ENCODE data around the gene ENDOV. TPM values are rescaled to one million over a fixed set of nuclear protein-coding genes. Genes with fewer than 3 reads are reported as not detected.

The ENDOV gene
- total RNA-seq, 1 experiment from 2014 or later = 14.1 TPM

DNA sequence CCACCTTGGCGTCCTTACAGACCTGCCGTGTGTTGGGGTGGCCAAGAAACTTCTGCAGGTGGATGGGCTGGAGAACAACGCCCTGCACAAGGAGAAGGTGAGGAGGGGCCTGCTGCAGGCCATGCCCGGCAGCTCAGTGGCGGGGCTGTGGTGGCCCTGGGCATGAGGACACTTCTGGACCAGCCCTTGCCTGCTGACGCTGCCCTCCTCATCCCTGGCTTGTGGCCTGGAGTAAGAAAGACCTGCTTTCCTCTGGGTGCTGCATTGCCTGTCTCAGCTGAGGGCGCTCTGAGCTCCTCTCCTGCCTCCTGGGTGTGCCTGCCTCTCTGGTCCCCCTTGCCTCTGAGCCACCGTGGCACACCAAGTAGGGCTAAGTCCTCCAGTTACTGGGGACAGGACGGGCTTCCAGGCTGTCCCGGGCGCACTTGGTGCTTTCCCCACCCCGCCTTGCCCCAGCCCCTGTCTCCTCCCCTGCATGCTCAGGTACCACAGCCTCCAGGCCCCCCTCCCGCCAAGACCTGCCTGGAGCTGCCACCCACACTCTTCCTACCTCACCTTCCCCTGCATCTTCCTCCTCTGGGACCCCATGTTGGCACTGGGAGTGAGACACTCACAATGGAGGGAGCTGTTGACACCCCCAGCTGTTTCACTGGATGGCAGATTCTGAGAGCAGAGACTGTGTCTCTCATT is 8.7 kb downstream of the ENDOV start:
- Histone ChIP-seq H3K27ac (ENCODE audit: low read depth, low read length, poor library complexity, severe bottlenecking) (no peak overlapping the region), H3K9me3 (ENCODE audit: low read depth, low read length, poor library complexity, severe bottlenecking) (no peaks in the 10 kb centered on the region), H3K36me3 (ENCODE audit: insufficient read depth, low read length, poor library complexity, severe bottlenecking) (no peaks in the 10 kb centered on the region), H3K4me1 (ENCODE audit: insufficient read depth, low read length, poor library complexity, severe bottlenecking) (no peaks in the 10 kb centered on the region), H3K27me3 (replicated peaks; ENCODE audit: insufficient read depth, low read depth, low read length, poor library complexity) (no peaks in the 10 kb centered on the region), H3K4me3 (ENCODE audit: low read depth, low read length, poor library complexity, severe bottlenecking) (no peak overlapping the region)
- intact Hi-C loops (cut with micrococcal nuclease; ENCODE audit: unreplicated experiment) = no loop called here
- POLR2A ChIA-PET (ENCODE audit: low non-redundant PET) = no interaction called here
- DNase-seq (ENCODE audit: low spot score) = no peak
- CTCF ChIA-PET = interaction anchor here (1.3 kb wide), 1 partner anchor 228 kb away, joined by 3 read pairs; no protein-coding TSS in a partner anchor
- no TSS peak for BruUV-seq (replicated peaks)
- TF ChIP-seq, protein P1, sequence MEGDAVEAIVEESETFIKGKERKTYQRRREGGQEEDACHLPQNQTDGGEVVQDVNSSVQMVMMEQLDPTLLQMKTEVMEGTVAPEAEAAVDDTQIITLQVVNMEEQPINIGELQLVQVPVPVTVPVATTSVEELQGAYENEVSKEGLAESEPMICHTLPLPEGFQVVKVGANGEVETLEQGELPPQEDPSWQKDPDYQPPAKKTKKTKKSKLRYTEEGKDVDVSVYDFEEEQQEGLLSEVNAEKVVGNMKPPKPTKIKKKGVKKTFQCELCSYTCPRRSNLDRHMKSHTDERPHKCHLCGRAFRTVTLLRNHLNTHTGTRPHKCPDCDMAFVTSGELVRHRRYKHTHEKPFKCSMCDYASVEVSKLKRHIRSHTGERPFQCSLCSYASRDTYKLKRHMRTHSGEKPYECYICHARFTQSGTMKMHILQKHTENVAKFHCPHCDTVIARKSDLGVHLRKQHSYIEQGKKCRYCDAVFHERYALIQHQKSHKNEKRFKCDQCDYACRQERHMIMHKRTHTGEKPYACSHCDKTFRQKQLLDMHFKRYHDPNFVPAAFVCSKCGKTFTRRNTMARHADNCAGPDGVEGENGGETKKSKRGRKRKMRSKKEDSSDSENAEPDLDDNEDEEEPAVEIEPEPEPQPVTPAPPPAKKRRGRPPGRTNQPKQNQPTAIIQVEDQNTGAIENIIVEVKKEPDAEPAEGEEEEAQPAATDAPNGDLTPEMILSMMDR (conservative IDR thresholded peaks at IDR 0.05; ENCODE audit: low read depth, low read length) = no peak
- TF ChIP-seq EZH2 (IDR thresholded peaks at IDR 0.05; ENCODE audit: borderline replicate concordance, low read depth, low read length, poor library complexity, severe bottlenecking) = no peak

DNA sequence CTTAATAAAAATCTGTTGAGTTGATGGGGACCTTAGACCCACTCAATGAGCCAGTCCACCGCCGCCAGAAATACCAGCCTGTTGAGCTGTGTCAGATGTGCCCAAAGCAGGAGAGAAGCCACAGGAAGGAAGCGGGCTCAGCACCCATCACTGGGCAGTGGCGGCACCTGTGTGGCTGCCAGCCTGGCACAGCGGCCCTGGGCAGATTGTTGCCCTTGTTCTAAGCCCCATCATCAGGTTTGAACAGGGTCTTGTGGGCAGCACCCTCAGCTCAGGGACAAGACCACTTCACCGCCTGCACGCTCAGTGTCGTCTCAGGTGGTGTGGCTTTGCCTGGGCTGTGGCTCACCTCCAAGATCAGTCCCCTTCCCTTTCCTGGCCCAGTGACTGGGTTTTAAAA is 9.3 kb downstream of the ENDOV start:
- Histone ChIP-seq H3K9me3 (ENCODE audit: low read depth, low read length, poor library complexity, severe bottlenecking) (no peaks in the 10 kb centered on the region), H3K27ac (ENCODE audit: low read depth, low read length, poor library complexity, severe bottlenecking) (no peak overlapping the region), H3K4me1 (ENCODE audit: insufficient read depth, low read length, poor library complexity, severe bottlenecking) (no peaks in the 10 kb centered on the region), H3K36me3 (ENCODE audit: insufficient read depth, low read length, poor library complexity, severe bottlenecking) (no peaks in the 10 kb centered on the region), H3K27me3 (replicated peaks; ENCODE audit: insufficient read depth, low read depth, low read length, poor library complexity) (no peaks in the 10 kb centered on the region), H3K4me3 (ENCODE audit: low read depth, low read length, poor library complexity, severe bottlenecking) (no peak overlapping the region)
- ChIA-PET CTCF (interaction anchor here (1.1 to 1.3 kb wide), 2 partner anchors 229 to 674 kb away, joined by 3 read pairs; no protein-coding TSS in a partner anchor), POLR2A (ENCODE audit: low non-redundant PET) (no interaction called here)
- intact Hi-C loops (cut with micrococcal nuclease; ENCODE audit: unreplicated experiment) = no loop called here
- BruUV-seq (replicated peaks) = no TSS peak
- DNase-seq (ENCODE audit: low spot score) = no peak
- no peak for TF ChIP-seq EZH2 (IDR thresholded peaks at IDR 0.05; ENCODE audit: borderline replicate concordance, low read depth, low read length, poor library complexity, severe bottlenecking)
- TF ChIP-seq, protein P1 (conservative IDR thresholded peaks at IDR 0.05; ENCODE audit: low read depth, low read length) = no peak

DNA sequence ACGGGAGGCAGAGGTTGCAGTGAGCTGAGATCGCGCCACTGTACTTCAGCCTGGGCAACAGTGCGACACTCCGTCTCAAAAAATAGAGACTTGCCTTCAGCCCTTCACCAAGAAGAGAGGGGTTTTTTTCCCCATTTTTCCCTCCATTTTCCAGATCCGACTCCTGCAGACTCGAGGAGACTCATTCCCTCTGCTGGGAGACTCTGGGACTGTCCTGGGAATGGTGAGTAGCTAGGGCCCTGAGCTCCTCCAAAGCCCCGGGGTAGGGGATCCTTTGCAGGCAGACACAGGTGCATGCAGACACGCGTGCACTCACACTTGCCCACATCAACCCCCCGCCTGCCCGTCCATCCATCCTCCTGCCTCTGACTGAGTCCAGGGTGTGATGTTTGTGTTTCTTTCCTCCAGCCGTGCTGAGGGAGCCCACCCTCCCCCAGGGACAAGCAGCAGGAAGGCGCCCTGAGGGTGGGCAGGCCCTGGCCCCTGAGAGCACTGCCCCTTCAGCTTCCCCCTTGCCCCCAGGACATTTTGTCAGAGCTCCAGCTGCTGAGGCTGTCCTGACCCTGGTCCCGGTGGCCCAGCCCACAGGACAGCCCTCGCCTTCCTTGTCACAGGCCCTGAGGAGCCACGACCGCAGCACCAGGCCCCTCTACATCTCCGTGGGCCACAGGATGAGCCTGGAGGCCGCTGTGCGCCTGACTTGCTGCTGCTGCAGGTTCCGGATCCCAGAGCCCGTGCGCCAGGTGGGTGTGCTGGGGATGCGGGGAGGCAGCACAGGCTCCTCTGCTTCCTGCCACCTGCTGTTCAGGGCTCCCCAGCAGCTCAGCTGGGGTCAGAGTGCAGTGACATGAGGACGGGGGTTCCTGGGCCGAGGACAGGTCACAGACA is 10.2 kb downstream of the ENDOV start:
- CTCF ChIA-PET = interaction anchor here (0.5 to 1.3 kb wide), 4 partner anchors 29 to 673 kb away, joined by 3 to 10 read pairs (median 4); no protein-coding TSS in a partner anchor
- intact Hi-C loops (cut with micrococcal nuclease; ENCODE audit: unreplicated experiment) = loop anchor here (5.0 kb wide), 1 partner anchor 477 kb away; no protein-coding TSS in a partner anchor
- no peak for TF ChIP-seq EZH2 (IDR thresholded peaks at IDR 0.05; ENCODE audit: borderline replicate concordance, low read depth, low read length, poor library complexity, severe bottlenecking)
- TF ChIP-seq, protein P1 (conservative IDR thresholded peaks at IDR 0.05; ENCODE audit: low read depth, low read length) = no peak

More for the DNA sequence above, 10.2 kb downstream of the ENDOV start:
- no TSS peak for BruUV-seq (replicated peaks)
- Histone ChIP-seq H3K9me3 (ENCODE audit: low read depth, low read length, poor library complexity, severe bottlenecking) (no peaks in the 10 kb centered on the region), H3K27me3 (replicated peaks; ENCODE audit: insufficient read depth, low read depth, low read length, poor library complexity) (no peaks in the 10 kb centered on the region), H3K36me3 (ENCODE audit: insufficient read depth, low read length, poor library complexity, severe bottlenecking) (no peaks in the 10 kb centered on the region), H3K4me3 (ENCODE audit: low read depth, low read length, poor library complexity, severe bottlenecking) (no peak overlapping the region), H3K27ac (ENCODE audit: low read depth, low read length, poor library complexity, severe bottlenecking) (no peak overlapping the region), H3K4me1 (ENCODE audit: insufficient read depth, low read length, poor library complexity, severe bottlenecking) (no peaks in the 10 kb centered on the region)
- DNase-seq (ENCODE audit: low spot score) = no peak
- POLR2A ChIA-PET (ENCODE audit: low non-redundant PET) = no interaction called here
